ENCODE measurements around the gene LACTB.

GRCh38 chr15:63077952-63078351 is 43.7 kb upstream of the LACTB start:
- TF ChIP-seq CTCF (IDR thresholded peaks at IDR 0.05) (no peak), POLR2A (IDR thresholded peaks at IDR 0.05) (no peak), POLR2AphosphoS5 (IDR thresholded peaks at IDR 0.05) (no peak)

Measured in gastroesophageal sphincter (tissue), 3 donors.